ENCODE data around the gene MGME1.

Gene MGME1

GRCh38 chr20:18007534-18008292 is 38.9 kb downstream of the MGME1 start:
- no peak overlapping the region for H3K4me3 ChIP-seq (replicated peaks; ENCODE audit: low read depth, low read length)
- DNase-seq (ENCODE audit: low read depth) = no peak
- no peak for TF ChIP-seq CTCF (IDR thresholded peaks at IDR 0.05; ENCODE audit: low read length, missing control alignments)

- no peak for DNase-seq (ENCODE audit: low read depth)
- no peak for TF ChIP-seq CTCF (IDR thresholded peaks at IDR 0.05; ENCODE audit: low read length, missing control alignments)
Observed at GRCh38 chr20:18009116-18009515, 40.3 kb downstream of the MGME1 start.

GRCh38 chr20:18011482-18011881 is 42.7 kb downstream of the MGME1 start:
- H3K4me3 ChIP-seq (replicated peaks; ENCODE audit: low read depth, low read length) = no peak overlapping the region
- DNase-seq (ENCODE audit: low read depth) = no peak
- TF ChIP-seq CTCF (IDR thresholded peaks at IDR 0.05; ENCODE audit: low read length, missing control alignments) = no peak

More at GRCh38 chr20:18009116-18009515, 40.3 kb downstream of the MGME1 start:
- H3K4me3 ChIP-seq (replicated peaks; ENCODE audit: low read depth, low read length) = no peak overlapping the region

- TF ChIP-seq CTCF (IDR thresholded peaks at IDR 0.05; ENCODE audit: low read length, missing control alignments) = no peak
- DNase-seq (ENCODE audit: low read depth) = no peak
- no peak overlapping the region for H3K4me3 ChIP-seq (replicated peaks; ENCODE audit: low read depth, low read length)
Observed at GRCh38 chr20:18011951-18012645, 43.3 kb downstream of the MGME1 start.

GRCh38 chr20:18012901-18013300 is 44.1 kb downstream of the MGME1 start:
- no peak for TF ChIP-seq CTCF (IDR thresholded peaks at IDR 0.05; ENCODE audit: low read length, missing control alignments)
- H3K4me3 ChIP-seq (replicated peaks; ENCODE audit: low read depth, low read length) = no peak overlapping the region

GRCh38 chr20:18014411-18014810 is 45.6 kb downstream of the MGME1 start:
- H3K4me3 ChIP-seq (replicated peaks; ENCODE audit: low read depth, low read length) = no peak overlapping the region
- no peak for TF ChIP-seq CTCF (IDR thresholded peaks at IDR 0.05; ENCODE audit: low read length, missing control alignments)

More at GRCh38 chr20:18012901-18013300, 44.1 kb downstream of the MGME1 start:
- DNase-seq (ENCODE audit: low read depth) = no peak

More at GRCh38 chr20:18014411-18014810, 45.6 kb downstream of the MGME1 start:
- no peak for DNase-seq (ENCODE audit: low read depth)

All from fibroblast of pulmonary artery (primary cell).